Uterus (tissue), 4 donors: ENCODE measurements around the gene PTPRF. TPM values are rescaled to one million over a fixed set of nuclear protein-coding genes. Genes with fewer than 3 reads are reported as not detected.
"Not testable (repeated sequence)": the region's sequence is repeated elsewhere in the genome, so short reads cannot be mapped to it uniquely, and the experiment has no call there.

ENCODE experiments used
- DNase-seq, 2 donors: peaks; one replicate each; pipeline ENCODE4 v3.0.0-alpha.2; 2019 to 2020
- H3K27ac ChIP-seq, 2 donors: fragments of 200-600 bp; sonication (generic); 1 replicate in 1 of 2; 2 replicates in 1 of 2; pipeline ENCODE4 v1.5.1; 2016 to 2018
- H3K27me3 ChIP-seq, 2 donors: fragments of 200-600 bp; sonication (generic); one replicate each; pipeline ENCODE4 v1.5.1; 2018 to 2019; ENCODE audit warnings: control low read depth in 1 of 2
- H3K36me3 ChIP-seq, 2 donors: fragments of 200-600 bp; sonication (generic); one replicate each; pipeline ENCODE4 v1.5.1; 2019; ENCODE audit warnings: control low read depth in 1 of 2
- H3K4me1 ChIP-seq, 2 donors: fragments of 200-600 bp; sonication (generic); one replicate each; pipeline ENCODE4 v1.5.1; 2018 to 2019; ENCODE audit warnings: control low read depth in 1 of 2
- H3K4me3 ChIP-seq, 2 donors: fragments of 200-600 bp; sonication (generic); 1 replicate in 1 of 2; 2 replicates in 1 of 2; pipeline ENCODE4 v1.5.1; 2018 to 2019; ENCODE audit warnings: mild to moderate bottlenecking in 1 of 2
- H3K9me3 ChIP-seq, 2 donors: fragments of 200-600 bp; sonication (generic); one replicate each; pipeline ENCODE4 v1.5.1; 2019; ENCODE audit warnings: control low read depth in 1 of 2
- CTCF ChIP-seq, 4 experiments: fragments of 200-600 bp in 2 of 4; fragments of 450-650 bp in 2 of 4; sonication (generic) in 2 of 4; IDR thresholded peaks; one replicate each; pipeline ENCODE4 v1.5.1; 2016 to 2019; ENCODE audit warnings: antibody characterized with exemption in 4 of 4, mild to moderate bottlenecking in 2 of 4, moderate library complexity in 1 of 4
- POLR2A ChIP-seq, 2 donors: fragments of 450-650 bp; IDR thresholded peaks; one replicate each; pipeline ENCODE4 v1.6.1; 2016; ENCODE audit warnings: antibody characterized with exemption in 2 of 2, mild to moderate bottlenecking in 1 of 2, moderate library complexity in 1 of 2
- intact Hi-C: fragments of 100-400 bp; cut with DNase I; formaldehyde crosslinking; loops from one replicate; pipeline ENCODE4 v1.15.1; 2023; ENCODE audit warnings: low total_unique reads
- total RNA-seq, 4 donors: library from RNA; depleted of rRNA in 3 of 4; stranded (reverse); fragments of >200 nt in 3 of 4; gene quantifications; one replicate each; pipeline versions ENCODE4 v1.1.0 to v1.2.4, GENCODE V29; 2014 to 2023
- donor health status: DM: yes; HTN: yes; CAD: no.

The PTPRF gene
- total RNA-seq, 4 donors from 2014 or later: 24.7 to 172 (median 124) TPM

GRCh38 chr1:43645461-43645860, 114.8 kb downstream of the PTPRF start:
- no peaks in the 10 kb centered on the region for H3K36me3 ChIP-seq

GRCh38 chr1:43647331-43647730, 116.6 kb downstream of the PTPRF start:
- H3K27me3 ChIP-seq, H3K4me3 ChIP-seq, H3K27ac ChIP-seq, intact Hi-C loops, H3K9me3 ChIP-seq, H3K36me3 ChIP-seq, H3K4me1 ChIP-seq, DNase-seq: not testable (repeated sequence)

More at GRCh38 chr1:43645461-43645860, 114.8 kb downstream of the PTPRF start:
- H3K4me3 ChIP-seq: no peak overlapping the region
- TF ChIP-seq CTCF (IDR thresholded peaks at IDR 0.05): no peak
- TF ChIP-seq POLR2A (IDR thresholded peaks at IDR 0.05): no peak
- H3K27me3 ChIP-seq: no peaks in the 10 kb centered on the region
- H3K4me1 ChIP-seq: no peaks in the 10 kb centered on the region
- intact Hi-C loops: no loop called here
- no peak for DNase-seq
- H3K9me3 ChIP-seq: no peaks in the 10 kb centered on the region
- H3K27ac ChIP-seq: no peak overlapping the region

GRCh38 chr1:43648221-43648847, 117.7 kb downstream of the PTPRF start:
- TF ChIP-seq POLR2A (IDR thresholded peaks at IDR 0.05) (no peak), CTCF (IDR thresholded peaks at IDR 0.05) (no peak)
- peaks cover 0 to 7% of the 10 kb centered on the region in 2 donors for H3K4me1 ChIP-seq
- H3K27me3 ChIP-seq: no peaks in the 10 kb centered on the region
- intact Hi-C loops: no loop called here
- no peaks in the 10 kb centered on the region for H3K36me3 ChIP-seq
- DNase-seq: no peak
- no peaks in the 10 kb centered on the region for H3K9me3 ChIP-seq
- no peak overlapping the region for H3K4me3 ChIP-seq
- peak overlapping the region in 1 of 2 donors; percentile 97 for H3K27ac ChIP-seq

GRCh38 chr1:43648876-43649477, 118.3 kb downstream of the PTPRF start:
- H3K4me1 ChIP-seq: peaks cover 0 to 7% of the 10 kb centered on the region in 2 donors
- no peak for DNase-seq
- peak overlapping the region; percentile 68 to 91 for H3K4me3 ChIP-seq
- TF ChIP-seq POLR2A (IDR thresholded peaks at IDR 0.05) (no peak), CTCF (IDR thresholded peaks at IDR 0.05) (no peak)
- intact Hi-C loops: no loop called here
- H3K27me3 ChIP-seq: no peaks in the 10 kb centered on the region
- no peaks in the 10 kb centered on the region for H3K36me3 ChIP-seq
- peak overlapping the region; percentile 97 to 99 for H3K27ac ChIP-seq
- no peaks in the 10 kb centered on the region for H3K9me3 ChIP-seq

- peak; percentile 91 to 99 for DNase-seq
- H3K9me3 ChIP-seq: no peaks in the 10 kb centered on the region
- peaks cover 0 to 7% of the 10 kb centered on the region in 2 donors for H3K4me1 ChIP-seq
- intact Hi-C loops: loop anchor here (5.0 kb wide), 1 partner anchor 118 kb away; the partner anchor contains the start of gene PTPRF
- no peaks in the 10 kb centered on the region for H3K27me3 ChIP-seq
- peak overlapping the region; percentile 97 to 99 for H3K27ac ChIP-seq
- TF ChIP-seq CTCF (IDR thresholded peaks at IDR 0.05): no peak
- peak; percentile 82 to 87 for TF ChIP-seq POLR2A (IDR thresholded peaks at IDR 0.05)
- peak overlapping the region; percentile 68 to 91 for H3K4me3 ChIP-seq
- H3K36me3 ChIP-seq: no peaks in the 10 kb centered on the region
Measured at GRCh38 chr1:43650310-43651085, 119.8 kb downstream of the PTPRF start.
